SK-N-MC (cell line): ENCODE results near the gene SDHAF4.

ENCODE experiments used
- EZH2 ChIP-seq: fragments of 200-600 bp; sonication (generic); IDR thresholded peaks from one replicate; pipeline ENCODE4 v1.6.1; 2017; ENCODE audit warnings: antibody characterized with exemption
- POLR2AphosphoS5 ChIP-seq: IDR thresholded peaks from 2 replicates; pipeline ENCODE4 v1.6.1; 2012; ENCODE audit warnings: mild to moderate bottlenecking, low read depth, low read length, borderline replicate concordance

DNA sequence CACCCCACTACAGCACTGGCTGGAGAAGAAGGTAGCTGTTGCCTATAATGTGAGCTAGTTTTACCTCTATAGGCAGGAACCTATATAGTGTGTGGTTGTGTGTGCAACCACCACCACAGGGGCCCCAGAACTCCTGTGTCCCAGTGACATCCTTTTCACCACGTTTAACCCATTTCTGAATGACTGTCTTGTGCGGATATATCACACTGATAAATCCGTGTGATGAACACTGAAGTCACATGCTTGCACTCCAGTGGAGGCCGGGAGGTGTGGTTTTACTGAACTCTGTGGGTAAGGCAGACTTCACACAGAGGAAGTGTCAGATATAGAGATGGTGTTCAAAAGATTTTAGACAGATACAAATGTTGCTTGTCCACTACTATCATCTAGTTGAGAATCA is 32.5 kb downstream of the SDHAF4 start:
- TF ChIP-seq POLR2AphosphoS5 (no peak), EZH2 (no peak)
